Measurements from ENCODE around the gene SND1.
A peak's percentile ranks its signal among the peaks of the same experiment; 100 is the strongest.

The SND1 gene

GRCh38 chr7:127807340-127807739 lies 155.3 kb downstream of the SND1 start:
- DNase-seq (ENCODE audit: low spot score): no peak

- no peak for DNase-seq (ENCODE audit: low spot score)
These were observed 155.8 kb downstream of the SND1 start for GRCh38 chr7:127807829-127808228.

- DNase-seq (ENCODE audit: low spot score): no peak
These were observed 157.3 kb downstream of the SND1 start for GRCh38 chr7:127809261-127809702.

- DNase-seq (ENCODE audit: low spot score): no peak
These were observed 158.1 kb downstream of the SND1 start for GRCh38 chr7:127810113-127810512.

- DNase-seq (ENCODE audit: low spot score): no peak
These were observed 159.0 kb downstream of the SND1 start for GRCh38 chr7:127810696-127811660.

- no peak for DNase-seq (ENCODE audit: low spot score)
These were observed 160.5 kb downstream of the SND1 start for GRCh38 chr7:127812540-127812939.

- no peak for DNase-seq (ENCODE audit: low spot score)
These were observed 162.1 kb downstream of the SND1 start for GRCh38 chr7:127813991-127814541.

GRCh38 chr7:127815631-127816145 lies 163.7 kb downstream of the SND1 start:
- no peak for DNase-seq (ENCODE audit: low spot score)

GRCh38 chr7:127816354-127817190 lies 164.6 kb downstream of the SND1 start:
- no peak for DNase-seq (ENCODE audit: low spot score)

GRCh38 chr7:127817466-127817865 lies 165.5 kb downstream of the SND1 start:
- no peak for DNase-seq (ENCODE audit: low spot score)

- DNase-seq (ENCODE audit: low spot score): no peak
These were observed 166.3 kb downstream of the SND1 start for GRCh38 chr7:127818306-127818705.

- peak; percentile 15 for DNase-seq (ENCODE audit: low spot score)
These were observed 168.2 kb downstream of the SND1 start for GRCh38 chr7:127819975-127820731.

- DNase-seq (ENCODE audit: low spot score): no peak
These were observed 168.7 kb downstream of the SND1 start for GRCh38 chr7:127820732-127821085.

- no peak for DNase-seq (ENCODE audit: low spot score)
These were observed 169.2 kb downstream of the SND1 start for GRCh38 chr7:127821146-127821545.

GRCh38 chr7:127822822-127823508 lies 171.0 kb downstream of the SND1 start:
- no peak for DNase-seq (ENCODE audit: low spot score)

- DNase-seq (ENCODE audit: low spot score): no peak
These were observed 172.7 kb downstream of the SND1 start for GRCh38 chr7:127824682-127825081.

GRCh38 chr7:127828843-127829500 lies 177.0 kb downstream of the SND1 start:
- DNase-seq (ENCODE audit: low spot score): no peak

- no peak for DNase-seq (ENCODE audit: low spot score)
These were observed 179.6 kb downstream of the SND1 start for GRCh38 chr7:127831318-127832219.

- DNase-seq (ENCODE audit: low spot score): no peak
These were observed 180.6 kb downstream of the SND1 start for GRCh38 chr7:127832592-127832991.
